UCSD-AML1 (cell line): Measurements from ENCODE around the gene MLIP.
"Not testable (repeated sequence)": the region's sequence is repeated elsewhere in the genome, so short reads cannot be mapped to it uniquely, and the experiment has no call there.

Experiments
- DNase-seq: peaks from one replicate; lab custom pipeline; 2025; ENCODE audit not compliant: unreplicated experiment; lab: John Stamatoyannopoulos, UW

Gene MLIP

DNA sequence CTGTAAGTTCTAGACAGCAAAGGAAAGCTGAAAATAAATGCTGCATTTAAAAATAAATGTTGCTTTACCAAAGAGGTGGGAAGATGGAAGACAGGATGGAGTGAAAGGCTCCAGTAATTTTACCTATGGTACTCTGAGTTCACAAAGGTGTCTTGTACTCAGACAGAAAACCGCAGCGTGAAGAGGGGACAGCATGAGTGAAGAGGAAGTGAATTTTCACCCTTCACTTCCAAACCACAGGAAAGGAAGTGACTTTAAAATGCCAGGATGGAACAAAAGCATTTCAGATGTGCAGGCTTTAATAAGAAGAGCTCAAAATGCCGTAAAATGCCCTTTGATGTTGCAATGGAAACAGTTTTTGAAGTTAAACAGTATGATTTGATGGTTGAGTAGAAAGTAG lies 105.8 kb downstream of the MLIP start:
- DNase-seq = no peak

DNA sequence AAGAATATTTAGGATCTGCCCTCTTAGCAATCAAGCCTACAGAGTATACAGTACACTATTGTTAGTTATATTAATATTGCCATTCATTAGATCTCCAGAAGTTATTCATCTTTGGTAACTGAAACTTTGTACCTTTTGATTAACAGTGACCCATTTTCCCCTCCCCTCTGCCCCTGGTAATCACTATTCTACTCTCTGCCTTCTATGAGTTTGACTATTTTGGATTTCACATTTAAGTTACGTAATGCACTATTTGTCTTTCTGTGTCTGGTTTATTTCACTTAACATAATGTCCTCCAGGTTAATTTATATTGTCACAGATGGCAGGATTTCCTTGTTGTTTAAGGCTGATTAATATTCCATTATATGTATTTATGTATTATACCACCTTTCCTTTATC lies 111.0 kb downstream of the MLIP start:
- no peak for DNase-seq

DNA sequence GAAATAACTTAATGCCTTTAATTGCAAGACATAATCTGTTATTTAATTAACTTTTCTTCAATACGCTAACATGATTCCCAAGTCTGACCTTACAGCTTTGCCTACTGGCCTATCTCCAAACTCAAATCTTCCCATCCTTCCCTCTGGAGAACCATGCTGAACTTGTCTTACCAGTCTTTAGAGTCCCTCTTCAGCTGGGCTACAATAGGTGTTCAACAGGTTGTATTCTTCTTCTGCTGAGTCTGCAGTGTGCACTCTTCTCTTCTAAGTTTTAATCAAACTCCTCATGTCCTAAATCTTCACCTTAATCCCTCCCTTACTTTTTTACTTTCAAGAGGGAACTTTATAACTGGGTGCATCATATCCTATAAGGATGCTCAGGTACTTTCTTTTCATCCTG lies 121.5 kb downstream of the MLIP start:
- no peak for DNase-seq

DNA sequence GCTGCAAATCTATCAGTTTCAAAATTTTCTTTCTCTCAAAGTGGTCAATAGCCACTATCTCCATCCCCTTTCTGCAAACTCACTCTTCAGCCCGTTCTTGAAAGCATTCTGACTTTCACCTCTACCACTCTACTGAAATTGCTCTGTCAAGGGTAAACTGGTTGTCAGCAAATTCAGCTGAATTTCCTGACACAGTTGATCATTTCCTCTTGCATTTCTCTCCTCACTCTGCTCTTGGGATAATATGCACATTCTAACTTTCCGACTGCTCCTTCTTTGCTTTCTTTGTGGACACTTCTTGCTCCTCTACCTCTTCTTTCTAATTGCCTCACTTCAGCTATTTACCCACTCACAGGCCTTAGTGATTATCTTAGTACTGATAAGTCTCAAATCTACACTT lies 123.3 kb downstream of the MLIP start:
- DNase-seq = no peak

DNA sequence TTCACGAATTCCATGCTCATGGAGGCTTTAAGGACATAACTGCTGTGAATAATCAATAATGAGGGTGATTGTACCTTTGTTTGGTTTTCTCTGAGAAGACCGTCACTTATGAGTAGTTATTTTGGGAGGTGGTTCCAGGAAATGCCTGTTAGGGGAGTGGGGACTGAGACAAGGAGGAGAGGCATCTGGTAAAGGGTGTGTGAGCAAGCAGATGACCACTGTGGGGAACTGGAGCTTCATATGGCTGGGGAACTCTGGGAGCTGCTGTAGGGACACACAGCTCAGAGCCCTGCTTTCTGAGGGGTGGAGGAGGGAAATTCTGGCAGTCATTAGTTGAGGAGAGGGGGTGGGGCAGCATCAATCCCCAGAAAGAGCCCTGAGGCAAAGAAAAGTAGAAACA lies 125.7 kb downstream of the MLIP start:
- no peak for DNase-seq

DNA sequence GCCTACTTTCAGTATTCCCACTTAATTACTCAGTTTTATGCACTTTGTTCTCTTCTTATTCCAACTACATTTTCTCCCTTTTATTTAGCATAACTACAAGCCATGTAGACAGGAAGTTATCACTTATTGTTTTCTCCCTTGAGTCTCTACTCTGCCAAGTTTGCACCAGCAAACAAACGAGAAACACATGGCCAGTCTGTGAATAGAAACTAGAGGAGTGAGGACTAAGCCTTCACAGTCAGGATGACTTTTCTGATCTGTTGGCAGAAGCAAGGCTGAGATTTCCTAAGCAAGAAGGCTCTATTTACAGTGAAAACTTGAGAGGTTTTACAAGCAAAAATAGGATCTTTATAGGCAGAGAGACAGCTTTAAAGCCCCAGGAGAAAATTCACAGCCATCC lies 127.2 kb downstream of the MLIP start:
- DNase-seq = no peak

DNA sequence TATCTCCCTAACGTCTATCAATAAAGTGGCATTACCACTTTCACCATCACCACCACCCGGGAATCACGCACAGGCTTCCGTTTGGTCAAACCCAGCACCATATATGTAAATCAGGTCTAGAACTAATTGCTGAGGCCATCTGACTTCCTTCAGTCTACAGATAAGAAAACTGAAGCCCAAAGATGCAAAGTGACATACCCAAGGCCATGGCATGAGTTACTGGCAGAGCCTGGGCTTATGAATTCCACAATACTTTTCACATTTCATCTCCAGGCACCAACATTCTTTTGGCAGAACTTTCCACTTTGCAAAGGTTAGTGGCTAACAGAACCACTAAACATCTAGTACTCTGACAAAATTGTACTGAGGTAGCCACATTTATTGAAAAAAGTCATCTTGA lies 132.5 kb downstream of the MLIP start:
- DNase-seq = no peak

DNA sequence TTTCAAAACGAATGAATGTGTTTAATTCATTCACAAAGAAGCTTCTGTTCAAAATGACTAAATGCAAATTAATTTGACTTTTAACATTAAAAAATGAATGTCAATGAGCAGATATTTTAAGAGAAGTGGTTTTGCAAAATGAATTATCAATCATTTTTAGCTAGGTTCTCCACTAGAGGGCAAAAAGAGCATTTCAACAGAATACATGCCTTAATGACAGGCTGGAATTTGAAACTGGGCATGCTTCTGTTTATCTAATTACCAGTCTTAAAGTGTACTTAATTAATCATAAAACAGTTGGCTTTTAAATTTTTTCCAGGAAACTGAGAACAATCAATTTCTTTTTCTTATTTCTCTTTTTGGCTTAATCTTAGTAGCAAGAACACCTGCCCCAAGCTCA lies 133.2 kb downstream of the MLIP start:
- no peak for DNase-seq

DNA sequence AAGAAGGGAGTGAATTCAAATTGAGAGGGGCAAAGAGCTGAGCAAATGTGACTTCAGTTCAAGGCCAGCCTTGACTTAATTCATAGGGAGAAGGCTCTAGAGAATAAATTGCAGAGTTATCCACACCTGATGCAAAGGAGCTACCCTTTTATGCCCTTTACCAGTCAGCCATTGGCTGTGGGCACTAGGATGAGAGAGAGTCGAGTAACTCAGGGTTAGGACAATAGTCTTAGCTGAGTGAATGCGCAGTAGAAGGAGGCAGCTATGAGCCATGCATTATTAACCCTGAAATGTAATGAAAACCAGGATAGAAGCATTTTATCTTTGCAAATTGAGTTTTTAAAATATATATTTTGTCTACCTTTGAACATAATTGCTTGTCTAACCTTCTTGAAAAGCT lies 134.0 kb downstream of the MLIP start:
- DNase-seq = no peak

DNA sequence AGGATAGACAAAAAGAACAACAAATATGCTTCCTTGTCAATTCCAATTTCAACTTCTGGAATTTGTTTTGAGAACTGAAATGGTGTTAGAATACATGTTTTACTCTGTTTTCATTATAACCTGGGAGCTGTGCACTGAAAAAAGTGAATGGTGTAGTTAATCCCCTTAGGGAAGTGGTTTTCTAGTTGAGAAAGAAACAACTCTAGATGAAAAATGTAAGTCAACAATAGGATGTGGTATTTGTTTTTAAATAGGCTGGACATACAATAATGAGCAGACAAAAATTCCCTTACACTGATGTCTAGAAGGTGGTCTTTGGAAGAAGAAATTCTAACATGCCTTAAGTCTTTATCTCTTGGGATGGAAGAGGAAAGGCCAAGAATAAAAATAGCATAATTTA lies 137.1 kb downstream of the MLIP start:
- DNase-seq = no peak

DNA sequence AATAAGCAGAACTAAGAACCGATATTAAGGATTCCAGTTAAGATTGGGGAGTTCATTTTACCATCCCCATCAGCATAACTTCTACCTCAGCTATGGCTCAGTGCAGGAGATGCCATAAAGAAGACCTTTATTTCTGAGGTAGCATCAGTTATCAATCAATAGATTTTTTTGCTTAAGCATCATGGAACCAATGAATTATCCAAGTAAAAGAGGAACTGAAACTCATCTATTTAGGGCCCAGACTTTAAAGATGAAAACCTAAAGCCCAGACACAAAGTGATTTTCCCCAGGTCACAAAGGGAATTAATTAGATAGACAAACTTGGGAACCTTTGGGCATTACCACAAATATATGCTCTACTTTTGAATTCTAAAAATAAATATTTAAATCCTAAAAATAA lies 137.8 kb downstream of the MLIP start:
- no peak for DNase-seq

DNA sequence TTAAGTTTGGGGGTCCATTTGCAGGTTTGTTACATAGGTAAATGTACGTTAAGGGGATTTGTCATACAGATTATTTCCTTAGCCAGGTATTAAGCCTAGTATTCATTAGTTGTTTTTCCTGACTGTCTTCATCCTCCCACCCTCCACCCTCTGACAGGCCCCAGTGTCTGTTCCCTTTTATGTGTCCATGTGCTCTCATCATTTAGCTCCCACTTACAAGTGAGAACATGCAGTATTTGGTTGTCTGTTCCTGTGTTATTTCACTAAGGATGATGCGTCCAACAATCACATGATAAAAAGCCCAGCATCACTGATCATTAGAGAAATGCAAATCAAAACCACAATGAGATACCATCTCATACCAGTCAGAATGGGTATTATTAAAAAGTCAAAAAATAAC lies 138.6 kb downstream of the MLIP start:
- DNase-seq = not testable (repeated sequence)

DNA sequence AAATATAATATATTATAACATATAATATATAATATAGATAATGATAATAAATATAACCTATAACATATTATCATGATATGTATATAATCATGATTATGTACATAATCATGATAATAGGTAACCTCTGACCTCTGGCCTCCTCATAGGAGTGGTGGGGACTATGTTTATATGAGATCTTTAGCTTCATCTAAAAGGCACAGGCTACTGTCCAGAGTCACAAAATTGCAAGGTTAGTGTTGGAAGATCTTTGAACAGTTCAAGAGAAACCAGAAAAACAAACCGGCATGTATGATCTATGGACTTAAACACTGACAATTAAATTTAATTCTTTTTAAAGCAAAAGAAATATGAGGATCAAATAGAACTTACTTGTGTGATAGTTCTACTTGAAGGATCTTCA lies 141.3 kb downstream of the MLIP start:
- DNase-seq = no peak

DNA sequence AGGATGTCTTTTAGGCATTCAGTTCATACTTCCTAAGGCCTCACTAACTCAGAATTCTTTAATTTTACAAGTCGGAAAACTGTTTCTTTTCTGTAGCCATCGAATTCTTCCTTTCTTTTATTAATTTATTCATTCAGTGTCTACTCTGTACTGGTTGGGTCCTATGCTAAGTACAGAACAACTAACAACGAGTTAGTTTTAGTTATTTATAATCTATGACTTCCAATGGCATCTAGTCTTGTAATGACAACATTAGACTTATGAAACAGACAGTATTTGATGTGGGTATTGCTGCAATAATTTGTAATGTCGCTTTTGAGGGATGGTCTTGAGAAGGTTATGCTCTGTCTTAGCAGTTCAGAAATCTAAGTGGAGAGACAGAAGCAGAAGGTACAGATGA lies 141.7 kb downstream of the MLIP start:
- no peak for DNase-seq

DNA sequence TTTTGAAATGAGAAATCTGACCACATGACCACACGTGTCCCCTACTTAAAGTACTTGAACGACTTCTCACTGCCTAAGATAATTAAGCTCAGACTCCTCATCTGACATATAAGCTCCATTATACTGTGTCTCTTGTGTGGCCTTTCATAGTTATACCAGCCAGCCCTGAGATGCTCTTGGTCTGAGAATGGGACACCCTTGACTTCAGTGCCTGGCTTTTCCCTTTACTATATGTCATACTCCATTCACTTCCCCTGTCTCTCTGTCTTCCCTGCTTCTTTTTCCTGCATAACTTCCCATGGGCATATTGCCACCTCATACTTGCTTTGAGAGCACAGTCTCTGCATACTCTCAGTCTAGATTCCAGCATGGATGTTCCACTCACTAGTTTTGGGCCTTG lies 143.6 kb downstream of the MLIP start:
- no peak for DNase-seq

DNA sequence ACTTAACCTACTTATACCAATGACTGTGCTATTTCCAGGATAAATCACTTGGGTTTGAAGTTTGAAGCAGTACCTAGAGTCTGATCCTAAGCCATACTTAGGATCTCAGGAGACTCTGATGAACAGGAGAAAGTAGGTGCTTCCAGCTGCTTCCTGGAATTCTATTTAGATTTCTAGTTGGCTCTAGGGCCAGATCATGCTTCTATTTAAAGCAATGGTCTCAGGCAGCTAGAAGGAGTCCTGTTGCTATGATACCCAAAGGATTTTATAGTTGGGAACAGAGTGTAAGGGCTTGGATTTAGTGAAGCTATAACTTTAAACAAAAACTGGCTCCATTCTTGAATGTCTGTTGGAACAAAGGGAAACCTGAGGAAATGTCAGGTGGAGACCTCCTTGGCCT lies 144.6 kb downstream of the MLIP start:
- no peak for DNase-seq

DNA sequence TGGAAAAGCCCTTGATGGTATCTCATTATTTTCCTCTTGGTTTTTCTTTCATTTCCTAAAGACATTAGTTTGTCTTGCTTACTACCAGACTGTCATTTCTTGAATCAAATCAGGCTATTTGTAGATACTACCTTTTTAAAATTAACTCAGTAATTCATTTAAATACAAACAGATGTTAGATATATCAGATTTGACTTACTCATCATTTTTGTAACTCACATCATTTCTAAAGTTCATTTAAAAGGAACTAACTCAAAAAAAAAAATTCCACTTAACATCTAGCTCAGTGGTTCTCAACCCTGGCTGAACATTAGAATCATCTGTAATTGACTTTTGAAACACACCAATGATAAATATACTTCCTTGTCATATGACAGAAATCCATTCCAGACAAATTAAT lies 148.8 kb downstream of the MLIP start:
- no peak for DNase-seq

DNA sequence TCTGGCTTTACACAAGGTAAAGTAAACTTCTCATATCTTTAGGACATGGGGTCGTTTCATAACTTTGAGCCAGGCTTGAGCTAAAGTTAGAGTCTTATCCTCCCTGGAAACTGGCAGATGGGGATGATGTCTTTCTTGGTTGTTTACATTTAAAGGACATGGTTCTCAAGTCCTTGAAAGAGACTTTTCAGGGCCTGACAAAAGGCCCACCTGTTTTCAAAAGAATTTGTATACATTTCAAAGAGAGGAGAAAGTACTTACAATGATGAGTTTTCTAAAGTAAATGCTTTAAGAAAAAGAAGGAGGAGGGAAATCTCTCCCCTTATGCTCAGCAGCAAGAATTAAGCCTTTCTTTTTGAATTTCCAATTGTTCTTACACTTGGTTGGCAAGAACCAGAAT lies 151.3 kb downstream of the MLIP start:
- no peak for DNase-seq

DNA sequence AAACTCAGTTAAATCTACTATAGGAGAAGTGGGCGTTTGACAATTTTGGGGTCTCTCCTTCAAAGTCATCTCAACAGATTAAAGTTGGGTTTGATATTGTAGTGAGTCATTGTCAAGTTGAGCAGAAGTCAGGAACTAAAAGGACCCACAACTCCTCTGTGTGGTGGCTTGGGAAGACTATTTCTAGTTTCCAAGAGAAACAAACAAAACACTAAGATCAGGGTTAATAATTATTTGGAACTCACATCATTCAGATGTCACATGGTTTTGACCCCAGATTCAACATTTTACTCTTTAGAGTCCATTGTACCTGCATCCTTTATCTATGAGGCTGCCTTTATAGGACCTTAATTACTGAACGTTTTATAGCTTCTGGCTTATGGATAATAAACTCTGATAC lies 151.7 kb downstream of the MLIP start:
- DNase-seq = no peak

DNA sequence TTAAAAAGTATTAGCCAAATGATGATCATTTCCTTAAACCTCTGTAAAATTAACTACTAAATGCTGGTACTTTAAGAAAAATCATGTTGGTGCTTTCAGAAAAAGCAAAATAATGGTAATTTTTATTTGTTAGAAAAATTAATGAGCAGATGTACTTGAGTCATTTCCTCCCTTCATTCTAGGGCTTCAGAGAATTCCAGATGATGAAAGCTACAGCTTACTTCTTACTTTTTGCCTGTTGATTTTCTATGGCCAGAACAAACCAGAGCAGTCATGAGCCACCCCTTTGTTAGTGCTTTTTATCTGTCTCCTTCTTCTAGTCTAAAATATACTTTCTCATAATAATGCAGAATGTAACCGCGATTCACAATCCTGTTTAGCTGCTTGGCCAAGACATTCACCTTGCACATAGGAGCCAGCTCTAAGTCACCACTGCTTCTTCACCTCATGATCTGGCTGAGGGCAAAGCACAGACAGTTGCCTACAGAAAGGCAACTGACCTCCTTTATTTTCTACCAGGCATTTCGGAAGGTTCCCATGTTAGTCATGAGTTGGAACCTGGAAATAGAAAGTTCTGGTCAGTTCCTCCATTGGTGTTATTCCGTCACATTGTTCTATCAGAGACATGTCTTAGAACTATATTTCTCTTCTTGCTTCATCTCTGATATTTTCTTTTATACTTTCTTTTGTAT lies 153.5 kb downstream of the MLIP start:
- DNase-seq = no peak

DNA sequence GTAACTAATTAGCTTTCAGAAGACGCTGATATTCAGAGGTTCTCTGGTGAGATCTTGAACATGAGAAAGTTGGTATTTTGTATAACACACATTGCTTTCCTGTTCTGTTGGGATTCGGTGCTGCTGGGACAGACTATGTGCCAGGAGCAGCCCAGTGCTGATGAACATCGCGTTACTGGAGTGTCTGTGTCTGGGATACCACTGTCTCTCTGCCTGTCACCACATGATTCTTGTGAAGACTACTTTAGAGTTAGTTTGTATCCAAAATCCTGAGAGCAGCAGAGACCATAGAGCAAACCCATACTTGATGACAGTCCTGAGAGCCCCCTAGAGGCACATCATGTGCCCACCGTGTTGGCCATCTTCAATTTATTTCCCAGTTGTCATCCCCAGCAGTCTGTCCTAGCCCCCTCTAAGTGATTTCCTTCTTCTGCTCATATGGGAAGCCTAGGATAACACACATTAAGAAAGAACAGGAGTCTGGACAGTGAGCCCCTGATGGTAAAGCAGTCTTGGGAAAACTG lies 155.2 kb downstream of the MLIP start:
- DNase-seq = no peak

DNA sequence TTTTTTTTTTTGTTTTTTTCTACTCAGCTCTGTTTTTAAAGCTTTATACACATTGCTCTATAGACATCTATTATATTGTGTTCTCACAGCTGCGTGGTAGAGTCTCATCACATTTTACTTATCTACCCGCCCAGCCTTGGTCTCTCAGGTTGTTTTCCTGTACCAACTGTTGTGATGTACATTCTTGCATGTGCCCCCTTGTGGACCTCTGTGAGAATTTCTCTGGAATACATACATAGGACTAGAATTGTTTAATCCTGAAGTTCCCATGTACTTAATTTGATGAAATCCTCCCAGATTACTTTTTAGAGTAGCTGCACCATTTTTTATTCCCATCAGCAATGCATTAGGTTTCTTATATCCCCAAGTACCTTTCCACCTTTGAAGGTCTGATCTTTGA lies 156.6 kb downstream of the MLIP start:
- no peak for DNase-seq

DNA sequence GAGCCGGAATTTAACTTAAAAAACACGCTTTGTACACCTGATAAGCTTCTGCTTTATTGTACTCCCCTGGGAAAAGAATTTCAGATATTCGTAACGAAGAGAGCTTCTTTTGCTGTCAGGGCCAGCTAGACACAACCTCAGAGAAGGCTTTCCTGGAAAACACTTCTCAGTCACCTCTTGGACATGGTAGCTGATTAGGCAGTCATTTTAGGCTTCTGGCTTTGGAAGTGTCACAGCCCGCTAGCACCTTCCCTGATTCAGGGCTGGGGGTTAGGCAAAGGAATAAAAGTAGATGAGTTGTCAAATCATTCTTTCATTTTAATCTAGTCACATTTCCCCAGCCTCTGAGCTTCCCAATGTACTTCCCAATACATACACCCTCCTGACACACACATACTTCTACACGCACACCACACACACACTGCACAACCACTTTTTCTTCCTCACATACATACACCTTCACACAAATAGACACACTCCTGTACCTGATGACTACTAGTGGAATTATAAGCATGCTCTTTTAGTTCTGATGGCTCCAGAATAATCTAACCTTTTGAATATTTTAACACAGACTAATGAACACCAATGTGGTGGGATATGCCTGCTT lies 162.1 kb downstream of the MLIP start:
- no peak for DNase-seq
